ENCODE measurements around the gene ARNT2. TPM values are rescaled to one million over a fixed set of nuclear protein-coding genes. Genes with fewer than 3 reads are reported as not detected.
"Not testable (repeated sequence)": the region's sequence is repeated elsewhere in the genome, so short reads cannot be mapped to it uniquely, and the experiment has no call there.

The ARNT2 gene
- total RNA-seq, 1 donor from 2014 or later = 9.1 TPM

- H3K4me3 ChIP-seq (ENCODE audit: low read depth, low read length) = no peak overlapping the region
- TF ChIP-seq CTCF (conservative IDR thresholded peaks at IDR 0.05; ENCODE audit: low read depth, low read length) = no peak
- DNase-seq (ENCODE audit: low read depth) = no peak
Measured at GRCh38 chr15:80507638-80508316, 103.6 kb downstream of the ARNT2 start.

GRCh38 chr15:80508783-80509182 lies 104.6 kb downstream of the ARNT2 start:
- TF ChIP-seq CTCF (conservative IDR thresholded peaks at IDR 0.05; ENCODE audit: low read depth, low read length) = no peak
- no peak overlapping the region for H3K4me3 ChIP-seq (ENCODE audit: low read depth, low read length)
- no peak for DNase-seq (ENCODE audit: low read depth)

GRCh38 chr15:80509800-80510199 lies 105.6 kb downstream of the ARNT2 start:
- no peak overlapping the region for H3K4me3 ChIP-seq (ENCODE audit: low read depth, low read length)
- no peak for TF ChIP-seq CTCF (conservative IDR thresholded peaks at IDR 0.05; ENCODE audit: low read depth, low read length)
- no peak for DNase-seq (ENCODE audit: low read depth)

- DNase-seq (ENCODE audit: low read depth); H3K4me3 ChIP-seq (ENCODE audit: low read depth, low read length): not testable (repeated sequence)
Measured at GRCh38 chr15:80510985-80511384, 106.8 kb downstream of the ARNT2 start.

GRCh38 chr15:80512726-80513660 lies 108.8 kb downstream of the ARNT2 start:
- no peak overlapping the region for H3K4me3 ChIP-seq (ENCODE audit: low read depth, low read length)
- TF ChIP-seq CTCF (conservative IDR thresholded peaks at IDR 0.05; ENCODE audit: low read depth, low read length) = peak; percentile 69
- no peak for DNase-seq (ENCODE audit: low read depth)

GRCh38 chr15:80514071-80514780 lies 110.0 kb downstream of the ARNT2 start:
- DNase-seq (ENCODE audit: low read depth) = no peak

More at GRCh38 chr15:80514071-80514780, 110.0 kb downstream of the ARNT2 start:
- TF ChIP-seq CTCF (conservative IDR thresholded peaks at IDR 0.05; ENCODE audit: low read depth, low read length) = no peak
- H3K4me3 ChIP-seq (ENCODE audit: low read depth, low read length) = no peak overlapping the region

All from epithelial cell of proximal tubule (primary cell).